Mesendoderm (in vitro differentiated cells): ENCODE data around the gene NLRP1.

ENCODE experiments used
- DNase-seq: peaks from one replicate; pipeline ENCODE4 v3.0.0; 2013
- H2AK5ac ChIP-seq: 2 replicates; pipeline ENCODE4 v1.6.1; 2013; ENCODE audit warnings: low read length, inconsistent platforms
- H2BK120ac ChIP-seq: 2 replicates; pipeline ENCODE4 v1.6.1; 2013; ENCODE audit warnings: low read depth, mild to moderate bottlenecking, low read length, moderate library complexity, mixed read lengths
- H2BK15ac ChIP-seq: replicated peaks from 2 replicates; pipeline ENCODE4 v1.6.1; 2013; ENCODE audit warnings: low read depth, mild to moderate bottlenecking, moderate library complexity
- H2BK5ac ChIP-seq: 2 replicates; pipeline ENCODE4 v1.6.1; 2013; ENCODE audit warnings: low read length, inconsistent platforms
- H3K18ac ChIP-seq: 2 replicates; pipeline ENCODE4 v1.6.1; 2013; ENCODE audit warnings: mild to moderate bottlenecking, low read length, mixed read lengths
- H3K23ac ChIP-seq: one replicate; pipeline ENCODE4 v1.6.1; 2013; ENCODE audit warnings: low read length
- H3K27ac ChIP-seq: 2 replicates; pipeline ENCODE4 v1.5.1; 2013; ENCODE audit warnings: low read depth, mild to moderate bottlenecking, inconsistent platforms, low read length, moderate library complexity
- H3K27me3 ChIP-seq: 2 replicates; pipeline ENCODE4 v1.6.1; 2013; ENCODE audit warnings: low read length, control low read depth, mild to moderate bottlenecking, inconsistent platforms; ENCODE audit not compliant: insufficient read depth, poor library complexity
- H3K36me3 ChIP-seq: 2 replicates; pipeline ENCODE4 v1.6.1; 2013; ENCODE audit warnings: low read length, inconsistent platforms; ENCODE audit not compliant: control insufficient read depth, insufficient read depth
- H3K4ac ChIP-seq: one replicate; pipeline ENCODE4 v1.6.1; 2013; ENCODE audit warnings: low read depth, mild to moderate bottlenecking, low read length, moderate library complexity
- H3K4me1 ChIP-seq: 2 replicates; pipeline ENCODE4 v1.6.1; 2013; ENCODE audit warnings: low read depth, low read length, inconsistent platforms; ENCODE audit not compliant: control insufficient read depth
- H3K4me2 ChIP-seq: 2 replicates; pipeline ENCODE4 v1.6.1; 2013; ENCODE audit warnings: low read length
- H3K4me3 ChIP-seq: 2 replicates; pipeline ENCODE4 v1.5.1; 2013; ENCODE audit warnings: mild to moderate bottlenecking, low read length
- H3K56ac ChIP-seq: one replicate; pipeline ENCODE4 v1.6.1; 2013; ENCODE audit warnings: low read length
- H3K79me1 ChIP-seq: 2 replicates; pipeline ENCODE4 v1.6.1; 2013; ENCODE audit warnings: low read length, inconsistent platforms
- H3K79me2 ChIP-seq: 2 replicates; pipeline ENCODE4 v1.6.1; 2013; ENCODE audit warnings: mild to moderate bottlenecking, low read length; ENCODE audit not compliant: control insufficient read depth, insufficient read depth
- H3K9ac ChIP-seq: 2 replicates; pipeline ENCODE4 v1.6.1; 2013; ENCODE audit warnings: low read length, inconsistent platforms
- H4K5ac ChIP-seq: one replicate; pipeline ENCODE4 v1.6.1; 2013; ENCODE audit warnings: low read length
- H4K8ac ChIP-seq: one replicate; pipeline ENCODE4 v1.6.1; 2013; ENCODE audit warnings: low read depth, mild to moderate bottlenecking, control low read depth, low read length, moderate library complexity
- WGBS: extraction: QIAGEN DNeasy Blood & Tissue Kit; methylation state at CpG from one replicate; pipeline ENCODE4 v1.1.7; 2013; ENCODE audit warnings: low lambda C conversion rate, missing lambda C conversion rate; ENCODE audit not compliant: insufficient coverage; ENCODE audit errors: extremely low coverage; 5-methylcytosine and 5-hydroxymethylcytosine counted together

The NLRP1 gene

DNA sequence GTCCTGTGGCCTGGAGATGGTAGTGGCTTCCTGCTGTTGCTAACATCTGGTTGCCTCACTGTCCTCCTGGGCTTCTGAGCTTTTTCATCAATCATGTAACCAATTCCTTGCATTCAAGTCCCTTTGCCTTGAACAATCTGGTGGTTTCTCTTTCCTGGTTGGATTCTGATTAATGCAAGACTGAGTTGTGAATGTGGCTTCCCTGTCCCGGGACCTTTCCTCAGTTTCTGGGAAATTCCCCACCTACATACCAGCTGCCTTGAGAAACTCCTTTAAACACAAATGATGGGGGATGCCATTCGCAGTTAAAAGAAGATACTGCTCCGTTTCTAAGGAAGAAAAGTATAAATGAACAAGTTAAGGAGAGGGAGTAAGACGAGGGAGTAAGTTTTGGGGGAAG, 39.9 kb upstream of the NLRP1 start:
- Histone ChIP-seq H3K4me1 (no peaks in the 10 kb centered on the region), H2BK15ac (no peak overlapping the region), H4K5ac (no peak overlapping the region), H3K36me3 (no peaks in the 10 kb centered on the region), H2AK5ac (no peak overlapping the region), H3K18ac (no peak overlapping the region), H3K79me2 (no peaks in the 10 kb centered on the region), H3K4ac (no peak overlapping the region), H3K79me1 (no peaks in the 10 kb centered on the region), H3K4me3 (no peak overlapping the region), H2BK120ac (no peak overlapping the region), H2BK5ac (no peak overlapping the region), H3K56ac (no peak overlapping the region), H3K27me3 (no peaks in the 10 kb centered on the region), H3K27ac (no peak overlapping the region), H3K4me2 (no peak overlapping the region), H3K23ac (no peak overlapping the region), H4K8ac (no peak overlapping the region), H3K9ac (no peak overlapping the region)
- no CpG with 5 or more reads among the region's 4 CpGs for WGBS
- no peak for DNase-seq

DNA sequence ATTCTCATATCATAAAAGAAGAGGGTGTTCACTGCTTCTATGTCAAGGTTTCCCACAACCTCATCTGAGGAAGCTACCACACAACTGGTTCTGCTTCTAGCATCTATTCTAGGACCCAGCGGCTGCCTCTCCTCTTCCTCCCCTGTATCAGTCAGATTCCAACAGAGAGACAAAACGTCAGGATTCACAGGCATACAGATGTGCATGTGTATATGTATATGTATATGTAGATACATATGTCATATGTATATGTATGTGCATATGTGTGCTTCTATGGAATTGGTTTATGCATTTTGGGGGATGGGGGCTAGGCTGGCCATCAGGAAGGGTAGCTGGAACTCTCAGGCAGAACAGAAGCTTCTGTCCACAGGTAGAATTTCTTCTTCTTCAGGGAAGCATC, 37.4 kb upstream of the NLRP1 start:
- H3K79me1 ChIP-seq, result no peaks in the 10 kb centered on the region
- no peak overlapping the region for H3K27ac ChIP-seq
- H3K56ac ChIP-seq, result no peak overlapping the region
- no peak overlapping the region for H4K5ac ChIP-seq
- no peak overlapping the region for H4K8ac ChIP-seq
- DNase-seq, result no peak
- no peak overlapping the region for H3K18ac ChIP-seq
- no peak overlapping the region for H2AK5ac ChIP-seq
- no peak overlapping the region for H3K4me3 ChIP-seq
- no peak overlapping the region for H2BK5ac ChIP-seq
- H3K36me3 ChIP-seq, result no peaks in the 10 kb centered on the region
- no peak overlapping the region for H3K9ac ChIP-seq
- H3K4me2 ChIP-seq, result no peak overlapping the region
- no peak overlapping the region for H3K23ac ChIP-seq
- H3K4ac ChIP-seq, result no peak overlapping the region
- H2BK15ac ChIP-seq, result no peak overlapping the region
- WGBS, result no CpG with 5 or more reads among the region's 2 CpGs
- no peaks in the 10 kb centered on the region for H3K79me2 ChIP-seq
- H2BK120ac ChIP-seq, result no peak overlapping the region
- no peaks in the 10 kb centered on the region for H3K4me1 ChIP-seq
- H3K27me3 ChIP-seq, result no peaks in the 10 kb centered on the region

DNA sequence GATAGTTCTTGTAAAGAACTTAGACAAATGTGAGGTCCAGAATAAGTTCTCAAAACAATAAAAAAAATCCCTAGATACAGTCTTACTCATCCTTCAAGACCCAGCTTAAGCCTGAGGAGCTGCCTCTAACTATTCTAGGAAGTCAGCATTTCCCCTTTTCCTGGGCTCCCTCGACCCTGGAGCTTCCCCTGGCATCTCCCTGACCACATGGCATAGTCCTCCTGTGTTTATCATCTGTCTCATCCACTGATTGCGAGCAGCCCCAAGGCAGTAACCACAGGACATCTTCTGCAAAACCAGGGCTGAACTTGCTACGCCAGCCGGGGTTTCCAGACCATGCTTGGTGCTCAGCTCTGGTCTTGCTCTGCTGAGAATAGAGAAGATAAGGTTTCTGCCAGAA, 36.7 kb upstream of the NLRP1 start:
- no peak for DNase-seq
- Histone ChIP-seq H3K18ac (no peak overlapping the region), H4K8ac (no peak overlapping the region), H3K4me3 (no peak overlapping the region), H2BK120ac (no peak overlapping the region), H3K27me3 (no peaks in the 10 kb centered on the region), H2BK15ac (no peak overlapping the region), H4K5ac (no peak overlapping the region), H2AK5ac (no peak overlapping the region), H3K9ac (no peak overlapping the region), H3K4me2 (no peak overlapping the region), H3K79me1 (no peaks in the 10 kb centered on the region), H3K4ac (no peak overlapping the region), H3K56ac (no peak overlapping the region), H3K27ac (no peak overlapping the region), H2BK5ac (no peak overlapping the region), H3K23ac (no peak overlapping the region), H3K4me1 (no peaks in the 10 kb centered on the region), H3K36me3 (no peaks in the 10 kb centered on the region), H3K79me2 (no peaks in the 10 kb centered on the region)
- no CpG with 5 or more reads among the region's 4 CpGs for WGBS

DNA sequence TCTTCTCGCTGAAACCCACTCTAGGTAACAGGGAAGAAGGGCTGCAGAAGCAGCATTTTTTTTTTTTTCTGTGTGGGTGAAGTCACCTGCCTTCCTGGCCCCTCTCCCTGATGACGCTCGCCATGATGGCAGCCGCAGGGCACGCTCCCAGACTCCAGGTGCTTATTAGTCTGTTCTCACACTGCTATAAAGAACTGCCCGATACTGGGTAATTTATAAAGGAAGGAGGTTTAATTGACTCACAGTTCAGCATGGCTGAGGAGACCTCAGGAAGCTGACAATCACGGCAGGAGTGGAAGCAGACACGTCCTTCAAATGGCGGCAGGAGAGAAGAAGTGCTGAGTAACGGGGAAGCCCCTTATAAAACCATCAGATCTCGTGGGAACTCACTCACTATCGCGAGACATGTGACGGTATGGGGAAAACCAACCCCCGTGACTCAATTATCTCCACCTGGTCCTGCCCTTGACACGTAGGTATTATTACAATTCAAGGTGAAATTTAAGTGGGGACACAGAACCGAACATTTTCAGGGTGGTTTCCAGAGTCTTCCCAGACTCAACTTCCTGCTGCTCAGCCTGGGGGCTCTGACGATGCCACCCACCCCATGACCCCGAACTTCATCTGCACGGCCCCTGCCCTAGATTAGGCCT, 34.9 kb upstream of the NLRP1 start:
- Histone ChIP-seq H3K9ac (no peak overlapping the region), H3K56ac (no peak overlapping the region), H2BK15ac (no peak overlapping the region), H3K4me2 (no peak overlapping the region), H3K4me3 (no peak overlapping the region), H3K79me1 (no peaks in the 10 kb centered on the region), H4K8ac (no peak overlapping the region), H3K79me2 (no peaks in the 10 kb centered on the region), H3K27me3 (no peaks in the 10 kb centered on the region), H3K27ac (no peak overlapping the region), H2AK5ac (no peak overlapping the region), H4K5ac (no peak overlapping the region), H2BK5ac (no peak overlapping the region), H3K4ac (no peak overlapping the region), H3K4me1 (no peaks in the 10 kb centered on the region), H3K36me3 (no peaks in the 10 kb centered on the region), H3K23ac (no peak overlapping the region), H3K18ac (no peak overlapping the region), H2BK120ac (no peak overlapping the region)
- no peak for DNase-seq
- no CpG with 5 or more reads among the region's 20 CpGs for WGBS

DNA sequence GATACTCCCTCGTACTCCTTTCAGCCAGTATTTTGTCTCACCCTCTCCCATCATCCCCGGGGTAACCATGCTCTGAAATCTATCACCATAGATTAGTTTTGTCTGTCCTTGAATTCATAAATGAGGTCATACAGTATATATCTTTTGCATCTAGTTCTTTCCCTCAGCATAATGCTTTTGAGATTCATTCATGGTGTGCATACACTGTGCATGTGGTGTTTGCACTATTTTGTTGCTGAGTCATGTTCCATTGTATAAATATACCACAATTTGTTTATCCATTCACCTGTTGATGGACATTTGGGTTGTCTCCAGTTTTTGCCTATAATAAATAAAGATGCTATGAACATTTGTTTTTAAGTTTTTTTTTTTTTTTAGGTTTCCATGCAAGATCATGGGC, 34.2 kb upstream of the NLRP1 start:
- no CpG with 5 or more reads among the region's 2 CpGs for WGBS

DNA sequence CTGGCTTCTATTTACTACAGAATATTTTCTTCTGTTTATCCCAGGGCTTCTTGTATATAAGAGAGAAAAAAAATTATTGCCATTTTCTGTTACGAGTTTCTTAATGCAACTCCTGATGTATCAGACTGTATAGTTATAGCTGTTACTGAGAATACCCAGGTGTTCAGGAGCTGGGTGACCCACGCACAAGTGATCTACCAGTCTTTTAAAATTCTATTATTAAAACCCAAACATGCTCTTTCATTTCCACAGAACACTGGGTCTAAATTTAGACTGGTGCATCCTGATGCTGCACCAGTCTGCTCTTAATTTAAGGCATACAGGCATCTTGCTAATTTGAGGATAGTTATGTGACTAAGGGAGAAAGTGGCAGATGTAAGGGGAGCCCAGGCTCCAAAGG, 31.2 kb upstream of the NLRP1 start:
- no peak overlapping the region for H4K8ac ChIP-seq
- no peaks in the 10 kb centered on the region for H3K79me1 ChIP-seq
- H3K23ac ChIP-seq, result no peak overlapping the region
- no peak overlapping the region for H4K5ac ChIP-seq
- no peak overlapping the region for H3K4me3 ChIP-seq
- H3K4ac ChIP-seq, result no peak overlapping the region
- H2BK15ac ChIP-seq, result no peak overlapping the region
- no peak overlapping the region for H3K27ac ChIP-seq
- no peak overlapping the region for H3K18ac ChIP-seq
- no peak overlapping the region for H3K4me2 ChIP-seq
- no peak overlapping the region for H3K56ac ChIP-seq
- no peak overlapping the region for H2BK120ac ChIP-seq
- H3K27me3 ChIP-seq, result no peaks in the 10 kb centered on the region
- DNase-seq, result no peak
- no peaks in the 10 kb centered on the region for H3K4me1 ChIP-seq
- H2BK5ac ChIP-seq, result no peak overlapping the region
- no peak overlapping the region for H3K9ac ChIP-seq
- H3K79me2 ChIP-seq, result no peaks in the 10 kb centered on the region
- no peak overlapping the region for H2AK5ac ChIP-seq
- H3K36me3 ChIP-seq, result no peaks in the 10 kb centered on the region
- no CpG with 5 or more reads among the region's 2 CpGs for WGBS

More for the DNA sequence above, 34.2 kb upstream of the NLRP1 start:
- no peak for DNase-seq
- no peak overlapping the region for H2BK5ac ChIP-seq
- H3K23ac ChIP-seq, result no peak overlapping the region
- H3K9ac ChIP-seq, result no peak overlapping the region
- no peak overlapping the region for H3K4ac ChIP-seq
- no peaks in the 10 kb centered on the region for H3K79me2 ChIP-seq
- H2BK15ac ChIP-seq, result no peak overlapping the region
- H3K4me1 ChIP-seq, result no peaks in the 10 kb centered on the region
- H2BK120ac ChIP-seq, result no peak overlapping the region
- H3K27me3 ChIP-seq, result no peaks in the 10 kb centered on the region
- no peak overlapping the region for H3K4me3 ChIP-seq
- no peak overlapping the region for H4K8ac ChIP-seq
- no peak overlapping the region for H3K27ac ChIP-seq
- H3K56ac ChIP-seq, result no peak overlapping the region
- no peaks in the 10 kb centered on the region for H3K36me3 ChIP-seq
- H2AK5ac ChIP-seq, result no peak overlapping the region
- H3K4me2 ChIP-seq, result no peak overlapping the region
- no peaks in the 10 kb centered on the region for H3K79me1 ChIP-seq
- no peak overlapping the region for H3K18ac ChIP-seq
- no peak overlapping the region for H4K5ac ChIP-seq
